HepG2 (cell line): ENCODE results near the gene KRTAP10-9. TPM values are rescaled to one million over a fixed set of nuclear protein-coding genes. Genes with fewer than 3 reads are reported as not detected.

Source experiments
- ATAC-seq: fragments of 200-7000 bp; cut with Tn5 transposase; 3 replicates; pipeline ENCODE4 v1.9.1; 2020; ENCODE audit warnings: mild to moderate bottlenecking, moderate library complexity
- BruUV-seq: library from RNA; stranded (reverse); fragments of 400-500 nt; replicated peaks from 2 replicates; lab custom pipeline; 2021; lab: Mats Ljungman, UMichigan
- CTCF ChIA-PET: fragments of 300-600 bp; formaldehyde crosslinking; extraction: SDS; loops from one replicate; lab custom pipeline; 2021; ENCODE audit warnings: low total read pairs, inconsistent platforms, low intra/inter-chr PET ratio; lab: Yijun Ruan, JAX
- POLR2A ChIA-PET: fragments of 350-600 bp; sonication (Branson Sonifier 250); formaldehyde crosslinking; loops from one replicate; lab custom pipeline; 2020; ENCODE audit warnings: antibody characterized with exemption, inconsistent platforms; lab: Yijun Ruan, JAX
- DNase-seq: peaks from one replicate; pipeline ENCODE4 v3.0.0-alpha.2; 2015; ENCODE audit warnings: low spot score
- FAIRE-seq: peaks from 3 replicates; lab custom pipeline; 2011; peaks lifted over from hg19 to GRCh38; lab: Jason Lieb, UNC
- H2AFZ ChIP-seq: one replicate; pipeline ENCODE4 v1.6.1; 2011; ENCODE audit warnings: low read length, inconsistent platforms
- H3K27ac ChIP-seq: fragments of 300-600 bp; 3 replicates; pipeline ENCODE4 v1.8.0; 2011; ENCODE audit warnings: mixed run types, mild to moderate bottlenecking, mixed read lengths, low read length, inconsistent platforms; ENCODE audit not compliant: insufficient read depth; ENCODE audit errors: extremely low read length
- H3K27me3 ChIP-seq, 2 experiments: fragments of 200-600 bp in 1 of 2; 2 replicates in 1 of 2; 3 replicates in 1 of 2; pipeline versions ENCODE4 v1.6.0 to v1.8.0; 2011; ENCODE audit warnings: low read length in 2 of 2, mild to moderate bottlenecking in 2 of 2, moderate library complexity in 2 of 2, inconsistent platforms in 1 of 2; ENCODE audit not compliant: insufficient read depth in 2 of 2, control insufficient read depth in 1 of 2
- H3K36me3 ChIP-seq, 2 experiments: fragments of 200-600 bp in 1 of 2; replicated peaks in 1 of 2; 2 replicates in 1 of 2; 3 replicates in 1 of 2; pipeline versions ENCODE4 v1.5.1 to v1.8.0; 2011; ENCODE audit warnings: low read length in 2 of 2, inconsistent platforms in 1 of 2; ENCODE audit not compliant: insufficient read depth in 2 of 2, control insufficient read depth in 1 of 2
- H3K4me1 ChIP-seq: 2 replicates; pipeline ENCODE4 v1.5.1; 2012; ENCODE audit warnings: low read length, inconsistent platforms; ENCODE audit not compliant: insufficient read depth
- H3K4me2 ChIP-seq: 2 replicates; pipeline ENCODE4 v1.6.0; 2011; ENCODE audit warnings: low read depth, low read length, inconsistent platforms
- H3K4me3 ChIP-seq, 3 experiments: fragments of 200-600 bp in 1 of 3; sonication (generic), shearing (Covaris generic) in 1 of 3; replicated peaks in 1 of 3; 2 replicates each; pipeline ENCODE4 v1.5.1; 2011 to 2016; ENCODE audit warnings: low read length in 3 of 3, inconsistent platforms in 2 of 3, low read depth in 2 of 3, mild to moderate bottlenecking in 2 of 3, control low read depth in 1 of 3, mixed read lengths in 1 of 3; ENCODE audit not compliant: insufficient read depth in 1 of 3
- H3K79me2 ChIP-seq: one replicate; pipeline ENCODE4 v1.6.1; 2011; ENCODE audit warnings: low read length, inconsistent platforms; ENCODE audit not compliant: insufficient read depth
- H3K9ac ChIP-seq: 2 replicates; pipeline ENCODE4 v1.6.0; 2011; ENCODE audit warnings: mild to moderate bottlenecking, low read depth, low read length, inconsistent platforms; ENCODE audit not compliant: insufficient read depth
- H3K9me3 ChIP-seq: 2 replicates; pipeline ENCODE4 v1.5.1; 2012; ENCODE audit warnings: mild to moderate bottlenecking, low read length
- H4K20me1 ChIP-seq: 2 replicates; pipeline ENCODE4 v1.6.0; 2011; ENCODE audit warnings: inconsistent platforms, mild to moderate bottlenecking, low read length, moderate library complexity; ENCODE audit not compliant: insufficient read depth
- ATF2 ChIP-seq: sonication (generic); formaldehyde crosslinking; IDR thresholded peaks from 2 replicates; pipeline ENCODE4 v1.4.0; 2020; ENCODE audit warnings: missing genetic modification reagents
- CBX1 ChIP-seq: IDR thresholded peaks from one replicate; pipeline ENCODE4 v1.6.1; 2016; ENCODE audit warnings: antibody characterized with exemption, low read depth
- FOXA1 ChIP-seq, 2 experiments: fragments of 450-650 bp in 1 of 2; sonication (generic) in 1 of 2; formaldehyde crosslinking in 1 of 2; IDR thresholded peaks; 2 replicates each; pipeline versions ENCODE4 v1.4.0 to v1.6.1; 2016 to 2020; ENCODE audit warnings: missing genetic modification reagents in 1 of 2
- FUBP1 ChIP-seq: sonication (generic); formaldehyde crosslinking; IDR thresholded peaks from 2 replicates; pipeline ENCODE4 v1.5.1; 2020; ENCODE audit warnings: missing genetic modification reagents, mild to moderate bottlenecking, borderline replicate concordance
- HES4 ChIP-seq: sonication (generic); formaldehyde crosslinking; IDR thresholded peaks from 2 replicates; pipeline ENCODE4 v1.9.0; 2021; ENCODE audit warnings: mild to moderate bottlenecking, missing genetic modification reagents, borderline replicate concordance
- HNRNPK ChIP-seq: fragments of 200-400 bp; formaldehyde crosslinking; IDR thresholded peaks from 2 replicates; pipeline ENCODE4 v1.6.1; 2018; ENCODE audit warnings: low read length, low read depth, moderate library complexity, mild to moderate bottlenecking; ENCODE audit not compliant: poor library complexity, severe bottlenecking
- HOXA9 ChIP-seq: sonication (generic); formaldehyde crosslinking; IDR thresholded peaks from 2 replicates; pipeline ENCODE4 v1.8.1; 2022; ENCODE audit warnings: missing genetic modification reagents, mild to moderate bottlenecking, moderate library complexity, borderline replicate concordance
- KLF11 ChIP-seq: IDR thresholded peaks from 2 replicates; pipeline ENCODE4 v1.6.1; 2016; ENCODE audit warnings: missing compliant biosample characterization
- NR2C2 ChIP-seq: sonication (generic); formaldehyde crosslinking; IDR thresholded peaks from 2 replicates; pipeline ENCODE4 v1.4.0; 2020; ENCODE audit warnings: missing genetic modification reagents, mild to moderate bottlenecking, moderate library complexity, borderline replicate concordance
- SETDB1 ChIP-seq: sonication (generic); formaldehyde crosslinking; IDR thresholded peaks from 2 replicates; pipeline ENCODE4 v1.5.1; 2020; ENCODE audit warnings: missing genetic modification reagents, mild to moderate bottlenecking, borderline replicate concordance
- TRIM24 ChIP-seq: sonication (generic); formaldehyde crosslinking; IDR thresholded peaks from 2 replicates; pipeline ENCODE4 v1.8.0; 2022; ENCODE audit warnings: mild to moderate bottlenecking, missing genetic modification reagents
- ZC3H13 ChIP-seq: sonication (generic); formaldehyde crosslinking; IDR thresholded peaks from 2 replicates; pipeline ENCODE4 v1.8.1; 2023; ENCODE audit warnings: mild to moderate bottlenecking, missing genetic modification reagents, moderate library complexity
- ZIK1 ChIP-seq: sonication (generic); formaldehyde crosslinking; IDR thresholded peaks from 2 replicates; pipeline ENCODE4 v1.5.0; 2020; ENCODE audit warnings: mild to moderate bottlenecking, low read depth, missing genetic modification reagents, borderline replicate concordance
- ZNF180 ChIP-seq: sonication (generic); formaldehyde crosslinking; IDR thresholded peaks from 2 replicates; pipeline ENCODE4 v1.4.0; 2020; ENCODE audit warnings: low read depth, missing genetic modification reagents, borderline replicate concordance
- WGBS: methylation state at CpG from one replicate; pipeline ENCODE4 v1.1.6; 2017; ENCODE audit warnings: low lambda C conversion rate; 5-methylcytosine and 5-hydroxymethylcytosine counted together
- in situ Hi-C: cut with HindIII; loops from 2 replicates; pipeline ENCODE4 v1.10.0; 2017; ENCODE audit warnings: low pct_unique_long_range_greater_than_20kb; ENCODE audit not compliant: extremely low pct_ligation_motif_present
- intact Hi-C: fragments of 100-400 bp; cut with micrococcal nuclease; formaldehyde crosslinking; loops from one replicate; pipeline ENCODE4 v1.10.0; 2022; ENCODE audit not compliant: unreplicated experiment
- polyA plus RNA-seq, 8 experiments: library from polyadenylated mRNA; depleted of rRNA in 3 of 8; stranded (reverse) in 7 of 8; unstranded in 1 of 8; fragments of >200 nt; fragmentation: Illumina TruSeq in 4 of 8; extraction: Trizol in 4 of 8; gene quantifications; 2 replicates each; pipeline versions ENCODE4 v1.2.1 to v1.2.3, GENCODE V29; 2011 to 2016; ENCODE audit warnings: low read depth in 4 of 8, missing spikeins in 1 of 8, mixed read lengths in 1 of 8; ENCODE audit not compliant: insufficient read depth in 1 of 8
- total RNA-seq, 5 experiments: library from RNA; depleted of rRNA; stranded (reverse); fragments of >200 nt; fragmentation: Illumina TruSeq; extraction: Trizol; gene quantifications; 2 replicates each; pipeline ENCODE4 v1.2.3, GENCODE V29; 2016; ENCODE audit warnings: low read depth in 1 of 5

KRTAP10-9 gene
- total and polyA plus RNA-seq, 2 of the 13 experiments (the other 11 are each of a cell fraction or from before 2014, with no cell fraction given), result not detected

GRCh38 chr21:44650973-44651675 is 24.2 kb downstream of the KRTAP10-9 start:
- Histone ChIP-seq H3K79me2 (no peaks in the 10 kb centered on the region), H3K4me1 (no peaks in the 10 kb centered on the region), H3K9me3 (peaks cover 1% of the 10 kb centered on the region; the same call in 1 of the 2 replicates)
- BruUV-seq, result no TSS peak
- DNase-seq, result no peak
- no peak for ATAC-seq
- POLR2A ChIA-PET, result no interaction called here
- TF ChIP-seq CBX1, result no peak
- no peak for TF ChIP-seq FOXA1 (IDR thresholded peaks at IDR 0.05)
- no peak for TF ChIP-seq FOXA1 (CRISPR knock-in tag; IDR thresholded peaks at IDR 0.05)
- TF ChIP-seq TRIM24 (CRISPR knock-in tag), result no peak
- no peak for TF ChIP-seq ZIK1
- 0 out of 2 replicates have a peak, but pooled peaks have one; percentile 2 for TF ChIP-seq HES4 (CRISPR knock-in tag)
- no peak for TF ChIP-seq HOXA9
- TF ChIP-seq, all 625 proteins: peak for 1
- CTCF ChIA-PET, result no interaction called here
- Histone ChIP-seq H3K27me3 (peaks cover 5 to 40% of the 10 kb centered on the region in 2 experiments; a peak in 4 of 5 replicates), H4K20me1 (no peaks in the 10 kb centered on the region), H3K9ac (no peak overlapping the region), H3K4me2 (no peak overlapping the region), H3K4me3 (no peak overlapping the region), H3K36me3 (no peaks in the 10 kb centered on the region), H2AFZ (no peak overlapping the region), H3K27ac (no peak overlapping the region)
- intact Hi-C loops, result no loop called here
- 43% methylated on average over 5 of the region's 12 CpGs for WGBS
- in situ Hi-C loops, result no loop called here
- FAIRE-seq, result no peak

- in situ Hi-C loops, result no loop called here
- 50% methylated on average over 9 of the region's 14 CpGs for WGBS
- no peak for TF ChIP-seq ZNF180 (CRISPR knock-in tag)
- no peak for TF ChIP-seq FUBP1 (CRISPR knock-in tag)
- TF ChIP-seq SETDB1 (CRISPR knock-in tag), result no peak
- TF ChIP-seq HNRNPK, result no peak
- 0 out of 2 replicates have a peak, but pooled peaks have one; percentile 22 for TF ChIP-seq NR2C2 (CRISPR knock-in tag)
- no peak for TF ChIP-seq ATF2 (CRISPR knock-in tag)
- TF ChIP-seq KLF11 (CRISPR knock-in tag), result no peak
- no peak for TF ChIP-seq ZC3H13
Measured at GRCh38 chr21:44653123-44653522, 26.2 kb downstream of the KRTAP10-9 start.

More at GRCh38 chr21:44653123-44653522, 26.2 kb downstream of the KRTAP10-9 start:
- Histone ChIP-seq H3K27me3 (peaks cover 3 to 28% of the 10 kb centered on the region in 2 experiments; a peak in 3 of 5 replicates), H3K27ac (no peak overlapping the region), H3K79me2 (no peaks in the 10 kb centered on the region), H3K9ac (no peak overlapping the region), H3K4me2 (no peak overlapping the region), H3K36me3 (no peaks in the 10 kb centered on the region), H4K20me1 (no peaks in the 10 kb centered on the region), H3K4me3 (no peak overlapping the region), H3K4me1 (no peaks in the 10 kb centered on the region), H2AFZ (no peak overlapping the region), H3K9me3 (peaks cover 4% of the 10 kb centered on the region; the same call in 1 of the 2 replicates)
- no peak for DNase-seq
- intact Hi-C loops, result no loop called here
- ChIA-PET POLR2A (no interaction called here), CTCF (no interaction called here)
- FAIRE-seq, result no peak
- BruUV-seq, result no TSS peak
- ATAC-seq, result no peak
